GM21717 (cell line): Measurements from ENCODE around the gene POM121C.
"Not testable (repeated sequence)": the region's sequence is repeated elsewhere in the genome, so short reads cannot be mapped to it uniquely, and the experiment has no call there.

Source experiments
- ATAC-seq: cut with Tn5 transposase; IDR thresholded peaks from one replicate; pipeline ENCODE4 v1.9.1; 2021; ENCODE audit warnings: mild to moderate bottlenecking, moderate library complexity; ENCODE audit not compliant: unreplicated experiment

The POM121C gene

DNA sequence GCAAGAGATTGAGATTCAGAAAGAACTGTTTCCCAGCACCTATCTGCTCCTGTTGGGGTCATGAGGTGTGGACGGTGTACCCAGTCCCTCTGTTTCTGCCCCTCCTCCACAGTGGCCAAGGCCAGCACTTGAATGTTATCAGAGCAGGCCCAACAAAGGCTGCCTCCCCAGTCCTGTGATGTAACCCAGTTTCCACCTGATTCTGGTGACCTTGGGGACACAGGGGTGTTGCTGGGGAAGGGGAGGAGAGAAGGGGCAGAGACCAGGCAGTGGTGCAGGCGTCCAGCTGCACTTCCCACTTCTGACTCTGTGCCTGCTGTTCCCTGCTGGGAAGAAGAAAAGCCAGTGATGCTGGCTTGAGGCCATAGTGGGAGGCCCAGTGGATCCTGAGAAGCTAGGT lies 88.2 kb downstream of the POM121C start:
- not testable (repeated sequence) for ATAC-seq

GRCh38 chr7:75395329-75395728 lies 90.8 kb downstream of the POM121C start, which contains the start of gene TRIM73:
TRIM73 (plus strand) TSS chr7:75395629; CDS start chr7:75398934, 3,305 bp downstream.
- ATAC-seq = not testable (repeated sequence)

- not testable (repeated sequence) for ATAC-seq
These were observed 92.9 kb downstream of the POM121C start for GRCh38 chr7:75393194-75393593.

DNA sequence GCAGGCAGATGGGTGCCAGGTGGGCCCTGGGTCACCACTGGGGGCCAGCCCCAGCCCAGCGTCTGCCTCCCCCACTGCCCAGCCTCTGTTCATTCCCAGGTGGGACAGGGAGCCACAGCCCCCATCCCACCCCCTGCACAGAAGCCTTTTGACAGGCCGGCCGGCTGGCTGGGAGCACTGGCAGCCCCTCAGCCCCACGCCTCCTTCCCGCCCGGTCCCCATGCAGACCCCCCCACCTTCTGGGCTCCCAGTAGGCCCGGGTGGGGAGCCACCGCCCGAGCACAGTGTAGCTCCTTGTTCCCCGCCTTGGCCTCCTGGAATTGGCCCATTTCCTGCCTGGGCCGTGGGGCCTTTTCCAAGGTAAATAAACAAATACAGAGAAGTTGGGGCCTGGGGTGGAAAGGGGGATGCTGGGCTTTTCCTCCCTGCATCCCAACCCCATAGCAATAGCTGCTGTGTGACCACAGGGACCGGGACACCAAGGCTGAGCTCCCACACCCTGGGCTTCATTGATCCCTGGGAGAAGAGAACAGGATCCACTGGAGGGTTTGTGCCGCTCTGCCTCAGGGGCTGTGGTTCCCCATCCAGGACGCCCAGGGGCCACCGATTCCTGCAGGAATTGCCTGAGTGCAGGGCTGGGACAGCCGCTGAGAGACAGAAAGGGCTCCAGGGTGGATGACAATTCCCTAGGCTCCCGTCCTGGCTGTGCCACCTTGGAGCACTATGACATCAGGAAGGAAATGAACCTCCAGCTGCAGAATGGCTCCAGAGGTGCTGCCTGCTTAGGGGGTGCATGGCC lies 111.4 kb downstream of the POM121C start:
- ATAC-seq = not testable (repeated sequence)

DNA sequence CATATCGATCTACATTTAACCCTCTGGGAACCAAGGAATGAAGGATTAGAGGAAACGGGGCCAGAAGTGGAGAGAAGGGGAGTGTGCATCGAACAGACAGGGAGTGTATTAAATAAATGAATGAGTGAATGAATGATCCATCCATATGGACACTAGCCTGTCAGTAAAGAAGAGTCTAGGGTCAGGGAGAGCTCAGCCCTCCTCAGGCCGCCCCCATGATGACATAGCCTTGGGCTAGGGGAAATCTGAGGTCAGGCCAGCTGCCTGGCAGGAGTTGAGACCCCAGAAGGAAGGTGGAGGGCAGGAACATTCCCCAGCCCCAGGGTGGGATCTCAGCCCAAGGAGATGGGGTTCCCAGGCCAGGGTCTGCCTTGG lies 112.0 kb downstream of the POM121C start:
- not testable (repeated sequence) for ATAC-seq

DNA sequence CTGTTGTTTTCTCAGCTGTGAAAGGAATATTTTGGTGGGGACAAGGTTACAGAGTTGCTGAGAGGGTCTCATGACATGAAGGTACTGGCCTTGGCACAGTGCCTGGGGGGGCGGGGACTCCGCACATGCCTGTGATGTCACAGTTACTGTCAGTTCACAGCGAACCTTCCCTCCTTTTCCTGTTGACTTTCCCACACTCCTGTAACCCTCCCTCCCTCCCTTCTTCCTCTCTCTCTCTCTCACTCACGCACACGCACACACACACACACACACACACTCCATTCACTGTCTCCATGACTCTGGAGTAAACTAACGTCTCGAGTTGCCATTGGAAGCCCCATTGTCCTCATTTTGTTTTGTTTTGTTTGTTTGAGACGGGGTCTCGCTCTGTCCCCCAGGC lies 118.8 kb downstream of the POM121C start:
- not testable (repeated sequence) for ATAC-seq
